Mesenchymal stem cell (in vitro differentiated cells and primary cell): ENCODE measurements around the gene NUDT8.

ENCODE experiments used
- DNase-seq: peaks from one replicate; pipeline ENCODE4 v3.0.0-alpha.2; 2013
- H2AFZ ChIP-seq: one replicate; pipeline ENCODE4 v1.6.1; 2013; ENCODE audit warnings: low read depth, mild to moderate bottlenecking, control low read depth, inconsistent platforms, low read length, moderate library complexity
- H2AK5ac ChIP-seq: 2 replicates; pipeline ENCODE4 v1.6.1; 2013; ENCODE audit warnings: low read length, moderate library complexity, mild to moderate bottlenecking, inconsistent platforms; ENCODE audit not compliant: severe bottlenecking
- H2BK120ac ChIP-seq: one replicate; pipeline ENCODE4 v1.6.1; 2013; ENCODE audit warnings: low read depth, mild to moderate bottlenecking, inconsistent platforms, low read length, moderate library complexity
- H2BK12ac ChIP-seq, 2 experiments: one replicate each; pipeline ENCODE4 v1.6.1; 2013; ENCODE audit warnings: inconsistent platforms in 2 of 2, low read length in 2 of 2, mild to moderate bottlenecking in 2 of 2, moderate library complexity in 2 of 2, control low read depth in 1 of 2
- H2BK15ac ChIP-seq: one replicate; pipeline ENCODE4 v1.6.1; 2013; ENCODE audit warnings: mild to moderate bottlenecking, low read depth, inconsistent platforms; ENCODE audit not compliant: poor library complexity, severe bottlenecking
- H2BK5ac ChIP-seq: 2 replicates; pipeline ENCODE4 v1.6.1; 2013; ENCODE audit warnings: low read depth, mild to moderate bottlenecking, low read length, control low read depth, inconsistent platforms; ENCODE audit not compliant: poor library complexity, severe bottlenecking
- H3K14ac ChIP-seq, 2 experiments: one replicate each; pipeline ENCODE4 v1.6.1; 2013; ENCODE audit warnings: inconsistent platforms in 2 of 2, low read length in 2 of 2, control low read depth in 1 of 2, mild to moderate bottlenecking in 1 of 2, moderate library complexity in 1 of 2
- H3K18ac ChIP-seq, 2 experiments: one replicate each; pipeline ENCODE4 v1.6.1; 2013; ENCODE audit warnings: inconsistent platforms in 2 of 2, low read length in 2 of 2, control low read depth in 1 of 2, low read depth in 1 of 2, mild to moderate bottlenecking in 1 of 2
- H3K23ac ChIP-seq, 2 experiments: one replicate each; pipeline ENCODE4 v1.6.1; 2013; ENCODE audit warnings: inconsistent platforms in 2 of 2, low read length in 2 of 2, mild to moderate bottlenecking in 2 of 2, moderate library complexity in 2 of 2, control low read depth in 1 of 2
- H3K27ac ChIP-seq: 2 replicates; pipeline ENCODE4 v1.5.1; 2013; ENCODE audit warnings: mild to moderate bottlenecking, moderate library complexity, low read length, control low read depth, inconsistent platforms; ENCODE audit not compliant: poor library complexity, severe bottlenecking
- H3K27me3 ChIP-seq, 2 experiments: 2 replicates each; pipeline versions ENCODE4 v1.6.1 to v1.7.0; 2013; ENCODE audit warnings: low read length in 2 of 2, mild to moderate bottlenecking in 2 of 2, moderate library complexity in 2 of 2, control low read depth in 1 of 2, inconsistent platforms in 1 of 2; ENCODE audit not compliant: control insufficient read depth in 1 of 2, insufficient read depth in 1 of 2
- H3K36me3 ChIP-seq, 2 experiments: 2 replicates each; pipeline versions ENCODE4 v1.6.1 to v1.7.0; 2013; ENCODE audit warnings: low read length in 2 of 2, control low read depth in 1 of 2, inconsistent platforms in 1 of 2, low read depth in 1 of 2, mild to moderate bottlenecking in 1 of 2; ENCODE audit not compliant: insufficient read depth in 2 of 2, control insufficient read depth in 1 of 2
- H3K4ac ChIP-seq, 2 experiments: one replicate each; pipeline ENCODE4 v1.6.1; 2013; ENCODE audit warnings: inconsistent platforms in 2 of 2, low read length in 2 of 2, mild to moderate bottlenecking in 2 of 2, moderate library complexity in 2 of 2, control low read depth in 1 of 2, low read depth in 1 of 2
- H3K4me1 ChIP-seq: 2 replicates; pipeline ENCODE4 v1.6.1; 2013; ENCODE audit warnings: low read depth, low read length, control low read depth; ENCODE audit not compliant: control insufficient read depth, insufficient read depth
- H3K4me2 ChIP-seq: 2 replicates; pipeline ENCODE4 v1.6.1; 2013; ENCODE audit warnings: low read length, mild to moderate bottlenecking, inconsistent platforms; ENCODE audit not compliant: poor library complexity, severe bottlenecking
- H3K4me3 ChIP-seq, 2 experiments: 2 replicates each; pipeline versions ENCODE4 v1.5.1 to v1.7.0; 2013; ENCODE audit warnings: low read length in 2 of 2, mild to moderate bottlenecking in 2 of 2, control low read depth in 1 of 2, low read depth in 1 of 2; ENCODE audit not compliant: insufficient read depth in 1 of 2
- H3K79me1 ChIP-seq: replicated peaks from 2 replicates; pipeline ENCODE4 v1.6.1; 2013; ENCODE audit warnings: mild to moderate bottlenecking, control low read depth, low read length, inconsistent platforms; ENCODE audit not compliant: poor library complexity, severe bottlenecking
- H3K9ac ChIP-seq: 2 replicates; pipeline ENCODE4 v1.7.0; 2013; ENCODE audit warnings: mild to moderate bottlenecking, low read length, moderate library complexity
- H3K9me3 ChIP-seq: 2 replicates; pipeline ENCODE4 v1.7.0; 2013; ENCODE audit warnings: mild to moderate bottlenecking, low read length; ENCODE audit not compliant: control insufficient read depth
- H4K8ac ChIP-seq: one replicate; pipeline ENCODE4 v1.6.1; 2013; ENCODE audit warnings: inconsistent platforms, mild to moderate bottlenecking, low read length, moderate library complexity
- H4K91ac ChIP-seq: one replicate; pipeline ENCODE4 v1.6.1; 2013; ENCODE audit warnings: mild to moderate bottlenecking, low read length, inconsistent platforms
- WGBS: methylation state at CpG from one replicate; pipeline ENCODE4 v1.1.7; 2013; ENCODE audit warnings: mixed read lengths; 5-methylcytosine and 5-hydroxymethylcytosine counted together

NUDT8 gene

DNA sequence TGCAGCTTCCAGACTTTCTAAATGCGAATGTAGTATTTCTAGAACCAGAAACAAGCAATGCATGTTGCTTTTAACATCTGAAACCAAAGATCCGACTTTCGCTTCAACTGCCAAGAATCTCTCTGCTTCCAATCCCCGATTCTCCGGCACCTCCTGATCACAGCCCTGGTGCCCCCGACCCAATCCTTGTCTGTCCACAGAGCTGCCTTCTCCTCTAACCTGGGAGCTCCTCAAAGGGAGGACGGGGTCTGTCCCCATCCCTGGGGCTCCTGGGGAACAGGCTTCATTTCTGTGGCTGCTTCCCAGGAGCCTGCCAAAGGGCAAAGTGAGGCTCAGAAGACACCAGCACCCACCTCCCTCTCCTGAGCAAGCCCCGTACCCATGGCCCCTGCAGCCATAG lies 44.2 kb upstream of the NUDT8 start:
- H2AFZ ChIP-seq: no peak overlapping the region
- DNase-seq: no peak
- no peak overlapping the region for H3K18ac ChIP-seq
- peaks cover 8% of the 10 kb centered on the region for H3K9me3 ChIP-seq
- no peak overlapping the region for H2BK15ac ChIP-seq
- no peak overlapping the region for H2BK12ac ChIP-seq
- peaks cover 20 to 51% of the 10 kb centered on the region in 2 experiments for H3K27me3 ChIP-seq
- 75% methylated on average over 8 of the region's 8 CpGs for WGBS
- no peak overlapping the region for H3K4ac ChIP-seq
- H4K8ac ChIP-seq: no peak overlapping the region
- H3K23ac ChIP-seq: no peak overlapping the region
- H4K91ac ChIP-seq: no peak overlapping the region
- no peaks in the 10 kb centered on the region for H3K36me3 ChIP-seq
- H3K4me1 ChIP-seq: peaks cover 2% of the 10 kb centered on the region
- no peak overlapping the region for H3K27ac ChIP-seq
- H3K14ac ChIP-seq: no peak overlapping the region
- no peak overlapping the region for H3K4me2 ChIP-seq
- no peaks in the 10 kb centered on the region for H3K79me1 ChIP-seq
- no peak overlapping the region for H2BK5ac ChIP-seq
- no peak overlapping the region for H3K9ac ChIP-seq
- H3K4me3 ChIP-seq: no peak overlapping the region
- H2AK5ac ChIP-seq: no peak overlapping the region
- H2BK120ac ChIP-seq: no peak overlapping the region

DNA sequence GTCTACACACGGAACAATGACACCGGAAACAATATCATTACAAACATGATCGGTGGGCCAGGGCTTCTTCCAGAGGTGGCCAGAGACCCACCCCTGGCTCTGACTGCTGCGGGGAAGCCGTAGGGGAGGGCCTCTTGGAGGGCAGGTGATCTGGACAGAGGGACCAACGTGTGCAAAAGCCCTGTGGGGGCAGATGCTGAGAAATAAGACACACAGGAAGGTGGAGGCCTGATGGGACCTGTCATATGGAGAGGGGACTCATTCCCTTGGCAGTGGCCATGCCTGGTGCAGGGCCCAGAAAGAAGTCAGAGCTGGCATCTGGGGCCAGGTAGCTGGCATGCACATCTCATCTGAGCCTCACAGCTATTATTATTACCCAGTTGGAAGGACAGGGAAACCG lies 43.6 kb upstream of the NUDT8 start:
- H3K4me3 ChIP-seq: no peak overlapping the region
- H2BK12ac ChIP-seq: no peak overlapping the region
- H3K4ac ChIP-seq: no peak overlapping the region
- no peak overlapping the region for H3K27ac ChIP-seq
- WGBS: 85% methylated on average over 7 of the region's 7 CpGs
- H2BK5ac ChIP-seq: no peak overlapping the region
- H3K4me1 ChIP-seq: peaks cover 2% of the 10 kb centered on the region
- peaks cover 8% of the 10 kb centered on the region for H3K9me3 ChIP-seq
- no peak overlapping the region for H2BK15ac ChIP-seq
- no peak overlapping the region for H4K8ac ChIP-seq
- H3K4me2 ChIP-seq: no peak overlapping the region
- no peaks in the 10 kb centered on the region for H3K79me1 ChIP-seq
- H3K9ac ChIP-seq: no peak overlapping the region
- no peak for DNase-seq
- H3K27me3 ChIP-seq: peaks cover 20 to 52% of the 10 kb centered on the region in 2 experiments
- no peak overlapping the region for H2AFZ ChIP-seq
- H3K18ac ChIP-seq: no peak overlapping the region
- no peak overlapping the region for H2AK5ac ChIP-seq
- no peak overlapping the region for H3K23ac ChIP-seq
- no peak overlapping the region for H4K91ac ChIP-seq
- no peak overlapping the region for H2BK120ac ChIP-seq
- H3K36me3 ChIP-seq: no peaks in the 10 kb centered on the region
- H3K14ac ChIP-seq: no peak overlapping the region

- Histone ChIP-seq H2BK5ac (no peak overlapping the region), H2BK120ac (no peak overlapping the region)
- WGBS: 94% methylated on average over 6 of the region's 8 CpGs
These were observed 41.4 kb upstream of the NUDT8 start for GRCh38 chr11:67671211-67671520.

GRCh38 chr11:67670316-67671210 lies 40.8 kb upstream of the NUDT8 start:
- H2AFZ ChIP-seq: no peak overlapping the region
- H3K4ac ChIP-seq: no peak overlapping the region
- H3K4me3 ChIP-seq: no peak overlapping the region
- H2BK120ac ChIP-seq: no peak overlapping the region
- 89% methylated on average over 23 of the region's 23 CpGs for WGBS
- peaks cover 20 to 51% of the 10 kb centered on the region in 2 experiments for H3K27me3 ChIP-seq
- peaks cover 3% of the 10 kb centered on the region for H3K9me3 ChIP-seq
- no peak overlapping the region for H4K91ac ChIP-seq
- H2BK12ac ChIP-seq: no peak overlapping the region
- no peak overlapping the region for H3K9ac ChIP-seq
- no peak overlapping the region for H2BK15ac ChIP-seq
- peaks cover 2% of the 10 kb centered on the region for H3K4me1 ChIP-seq
- no peak for DNase-seq
- H3K4me2 ChIP-seq: no peak overlapping the region
- H3K18ac ChIP-seq: no peak overlapping the region
- no peak overlapping the region for H3K14ac ChIP-seq
- no peak overlapping the region for H2BK5ac ChIP-seq
- H3K36me3 ChIP-seq: no peaks in the 10 kb centered on the region
- H2AK5ac ChIP-seq: no peak overlapping the region
- H4K8ac ChIP-seq: no peak overlapping the region
- no peak overlapping the region for H3K23ac ChIP-seq
- no peak overlapping the region for H3K27ac ChIP-seq
- no peaks in the 10 kb centered on the region for H3K79me1 ChIP-seq

More at GRCh38 chr11:67671211-67671520, 41.4 kb upstream of the NUDT8 start:
- H2AK5ac ChIP-seq: no peak overlapping the region
- no peaks in the 10 kb centered on the region for H3K36me3 ChIP-seq
- H3K27ac ChIP-seq: no peak overlapping the region
- H3K4me3 ChIP-seq: no peak overlapping the region
- no peak overlapping the region for H2BK12ac ChIP-seq
- no peak overlapping the region for H3K14ac ChIP-seq
- H2BK15ac ChIP-seq: no peak overlapping the region
- H3K18ac ChIP-seq: no peak overlapping the region
- H3K23ac ChIP-seq: no peak overlapping the region
- no peak overlapping the region for H3K9ac ChIP-seq
- no peak overlapping the region for H4K91ac ChIP-seq
- H3K9me3 ChIP-seq: peaks cover 8% of the 10 kb centered on the region
- peaks cover 2% of the 10 kb centered on the region for H3K4me1 ChIP-seq
- no peak overlapping the region for H3K4me2 ChIP-seq
- no peak for DNase-seq
- peaks cover 20 to 52% of the 10 kb centered on the region in 2 experiments for H3K27me3 ChIP-seq
- no peak overlapping the region for H2AFZ ChIP-seq
- H4K8ac ChIP-seq: no peak overlapping the region
- H3K79me1 ChIP-seq: no peaks in the 10 kb centered on the region
- no peak overlapping the region for H3K4ac ChIP-seq
